Loucy (cell line): ENCODE measurements around the gene ZNF516.

Experiments
- H2AFZ ChIP-seq: fragments of 200-600 bp; sonication (generic); 2 replicates; pipeline ENCODE4 v1.6.0; 2016; ENCODE audit warnings: antibody characterized with exemption, mild to moderate bottlenecking, low read length, moderate library complexity
- H3F3A ChIP-seq: fragments of 200-600 bp; 2 replicates; pipeline ENCODE4 v1.6.0; 2016; ENCODE audit warnings: antibody characterized with exemption, low read depth, mild to moderate bottlenecking
- H3K27me3 ChIP-seq: fragments of 200-600 bp; sonication (generic); 2 replicates; pipeline ENCODE4 v1.6.1; 2014; ENCODE audit warnings: low read length, mild to moderate bottlenecking; ENCODE audit not compliant: insufficient read depth, poor library complexity, severe bottlenecking
- H3K36me3 ChIP-seq: fragments of 200-600 bp; sonication (generic); 2 replicates; pipeline ENCODE4 v1.6.1; 2016; ENCODE audit warnings: low read length; ENCODE audit not compliant: insufficient read depth
- H3K4me1 ChIP-seq: fragments of 200-600 bp; sonication (generic); 2 replicates; pipeline ENCODE4 v1.5.1; 2014; ENCODE audit warnings: low read length, mild to moderate bottlenecking; ENCODE audit not compliant: insufficient read depth, poor library complexity, severe bottlenecking
- H3K4me2 ChIP-seq: fragments of 200-600 bp; sonication (generic); 2 replicates; pipeline ENCODE4 v1.6.0; 2014; ENCODE audit warnings: antibody characterized with exemption, low read length, low read depth, mild to moderate bottlenecking; ENCODE audit not compliant: poor library complexity, severe bottlenecking
- H3K4me3 ChIP-seq: fragments of 200-600 bp; sonication (generic); 2 replicates; pipeline ENCODE4 v1.5.1; 2014; ENCODE audit warnings: low read length, mild to moderate bottlenecking, mixed read lengths; ENCODE audit not compliant: poor library complexity, severe bottlenecking
- H3K79me2 ChIP-seq: fragments of 200-600 bp; sonication (generic); 2 replicates; pipeline ENCODE4 v1.6.1; 2014; ENCODE audit warnings: low read length; ENCODE audit not compliant: insufficient read depth
- H3K9ac ChIP-seq: fragments of 200-600 bp; sonication (generic); 2 replicates; pipeline ENCODE4 v1.6.0; 2014; ENCODE audit warnings: mild to moderate bottlenecking, low read depth, low read length, moderate library complexity; ENCODE audit not compliant: poor library complexity, severe bottlenecking
- H3K9me2 ChIP-seq: fragments of 200-600 bp; sonication (generic); replicated peaks from 2 replicates; pipeline ENCODE4 v1.6.1; 2016; ENCODE audit warnings: low read depth, low read length, mixed read lengths
- H3K9me3 ChIP-seq: fragments of 200-600 bp; sonication (generic); 2 replicates; pipeline ENCODE4 v1.6.1; 2014; ENCODE audit warnings: mild to moderate bottlenecking, antibody characterized with exemption, low read length, low read depth; ENCODE audit not compliant: insufficient read depth
- H4K20me1 ChIP-seq: fragments of 200-600 bp; sonication (generic); 2 replicates; pipeline ENCODE4 v1.6.0; 2014; ENCODE audit warnings: antibody characterized with exemption, low read length, mild to moderate bottlenecking; ENCODE audit not compliant: insufficient read depth, poor library complexity, severe bottlenecking
- EZH2phosphoT487 ChIP-seq: fragments of 200-600 bp; IDR thresholded peaks from 2 replicates; pipeline ENCODE4 v1.6.1; 2018; ENCODE audit warnings: antibody characterized with exemption, mild to moderate bottlenecking, moderate library complexity, borderline replicate concordance
- TF ChIP-seq, protein P1 (sequence below): fragments of 200-600 bp; sonication (generic); conservative IDR thresholded peaks from 2 replicates; pipeline ENCODE4 v1.5.1; 2014; ENCODE audit warnings: mild to moderate bottlenecking, antibody characterized with exemption, low read length

The ZNF516 gene

DNA sequence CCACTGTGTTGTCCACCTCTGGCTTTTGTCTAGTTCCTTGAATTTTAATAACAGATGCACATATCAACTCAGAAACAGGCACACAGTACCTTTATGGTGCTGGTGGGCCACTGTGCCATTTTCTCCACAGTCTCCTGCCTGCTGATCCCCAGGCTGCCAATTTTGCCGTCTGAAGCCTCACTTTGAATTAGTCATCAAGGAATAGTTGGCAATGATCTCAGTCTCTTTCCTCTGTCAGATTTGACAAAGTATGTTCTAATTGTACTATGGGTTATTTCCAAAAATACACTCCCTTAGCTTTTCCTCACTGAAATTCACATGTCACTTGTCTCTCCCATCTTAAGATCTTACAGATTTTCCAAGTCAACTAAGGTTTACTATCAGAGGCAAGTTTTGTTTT, 140.7 kb downstream of the ZNF516 start:
- Histone ChIP-seq H3K4me3 (no peak overlapping the region), H2AFZ (no peak overlapping the region), H3K4me2 (no peak overlapping the region), H3K27me3 (no peaks in the 10 kb centered on the region), H3K36me3 (no peaks in the 10 kb centered on the region), H3K4me1 (no peaks in the 10 kb centered on the region), H3K9me2 (no peaks in the 10 kb centered on the region), H3F3A (no peaks in the 10 kb centered on the region), H4K20me1 (no peaks in the 10 kb centered on the region), H3K9ac (no peak overlapping the region), H3K79me2 (no peaks in the 10 kb centered on the region), H3K9me3 (no peaks in the 10 kb centered on the region)
- TF ChIP-seq EZH2phosphoT487: no peak
- TF ChIP-seq, protein P1, sequence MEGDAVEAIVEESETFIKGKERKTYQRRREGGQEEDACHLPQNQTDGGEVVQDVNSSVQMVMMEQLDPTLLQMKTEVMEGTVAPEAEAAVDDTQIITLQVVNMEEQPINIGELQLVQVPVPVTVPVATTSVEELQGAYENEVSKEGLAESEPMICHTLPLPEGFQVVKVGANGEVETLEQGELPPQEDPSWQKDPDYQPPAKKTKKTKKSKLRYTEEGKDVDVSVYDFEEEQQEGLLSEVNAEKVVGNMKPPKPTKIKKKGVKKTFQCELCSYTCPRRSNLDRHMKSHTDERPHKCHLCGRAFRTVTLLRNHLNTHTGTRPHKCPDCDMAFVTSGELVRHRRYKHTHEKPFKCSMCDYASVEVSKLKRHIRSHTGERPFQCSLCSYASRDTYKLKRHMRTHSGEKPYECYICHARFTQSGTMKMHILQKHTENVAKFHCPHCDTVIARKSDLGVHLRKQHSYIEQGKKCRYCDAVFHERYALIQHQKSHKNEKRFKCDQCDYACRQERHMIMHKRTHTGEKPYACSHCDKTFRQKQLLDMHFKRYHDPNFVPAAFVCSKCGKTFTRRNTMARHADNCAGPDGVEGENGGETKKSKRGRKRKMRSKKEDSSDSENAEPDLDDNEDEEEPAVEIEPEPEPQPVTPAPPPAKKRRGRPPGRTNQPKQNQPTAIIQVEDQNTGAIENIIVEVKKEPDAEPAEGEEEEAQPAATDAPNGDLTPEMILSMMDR: no peak

DNA sequence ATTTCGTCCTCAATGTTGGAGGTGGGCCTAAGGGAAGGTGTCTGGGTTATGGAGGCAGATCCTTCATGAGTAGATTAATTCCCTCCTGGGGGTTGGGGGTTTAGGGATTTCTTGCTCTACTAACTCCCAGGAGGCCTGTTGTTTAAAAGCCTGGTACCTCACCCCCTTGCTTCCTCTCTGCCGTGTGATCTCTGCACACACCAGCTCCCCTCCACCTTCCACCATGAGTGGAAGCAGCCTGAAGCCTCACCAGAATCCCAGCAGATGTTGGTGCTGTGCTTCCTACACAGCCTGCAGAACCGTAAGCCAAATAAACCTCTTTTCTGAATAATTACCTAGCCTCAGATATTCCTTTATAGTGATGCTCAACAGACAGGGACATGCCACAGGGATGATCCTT, 141.5 kb downstream of the ZNF516 start:
- no peak overlapping the region for H3K4me3 ChIP-seq
- TF ChIP-seq, protein P1: no peak
- no peak for TF ChIP-seq EZH2phosphoT487
- no peaks in the 10 kb centered on the region for H3K27me3 ChIP-seq
- no peaks in the 10 kb centered on the region for H3K4me1 ChIP-seq
- H3K79me2 ChIP-seq: no peaks in the 10 kb centered on the region
- no peak overlapping the region for H3K9ac ChIP-seq
- H3K9me3 ChIP-seq: no peaks in the 10 kb centered on the region
- H4K20me1 ChIP-seq: no peaks in the 10 kb centered on the region
- no peaks in the 10 kb centered on the region for H3F3A ChIP-seq
- no peak overlapping the region for H2AFZ ChIP-seq
- no peak overlapping the region for H3K4me2 ChIP-seq
- no peaks in the 10 kb centered on the region for H3K36me3 ChIP-seq
- no peaks in the 10 kb centered on the region for H3K9me2 ChIP-seq

GRCh38 chr18:76353046-76353445, 142.0 kb downstream of the ZNF516 start:
- Histone ChIP-seq H3K4me3 (no peak overlapping the region), H3K4me2 (no peak overlapping the region), H3K9me3 (no peaks in the 10 kb centered on the region), H3F3A (no peaks in the 10 kb centered on the region), H3K27me3 (no peaks in the 10 kb centered on the region), H3K9ac (no peak overlapping the region), H3K79me2 (no peaks in the 10 kb centered on the region), H2AFZ (no peak overlapping the region), H3K36me3 (no peaks in the 10 kb centered on the region), H3K4me1 (no peaks in the 10 kb centered on the region), H3K9me2 (no peaks in the 10 kb centered on the region), H4K20me1 (no peaks in the 10 kb centered on the region)
- TF ChIP-seq, protein P1: no peak
- no peak for TF ChIP-seq EZH2phosphoT487
